Putamen (tissue), 1 donor: ENCODE measurements around the gene CORO2A.

Experiments used
- DNase-seq: peaks from one replicate; pipeline ENCODE4 v3.0.0-alpha.2; 2016; ENCODE audit warnings: low spot score

The CORO2A gene, protein sequence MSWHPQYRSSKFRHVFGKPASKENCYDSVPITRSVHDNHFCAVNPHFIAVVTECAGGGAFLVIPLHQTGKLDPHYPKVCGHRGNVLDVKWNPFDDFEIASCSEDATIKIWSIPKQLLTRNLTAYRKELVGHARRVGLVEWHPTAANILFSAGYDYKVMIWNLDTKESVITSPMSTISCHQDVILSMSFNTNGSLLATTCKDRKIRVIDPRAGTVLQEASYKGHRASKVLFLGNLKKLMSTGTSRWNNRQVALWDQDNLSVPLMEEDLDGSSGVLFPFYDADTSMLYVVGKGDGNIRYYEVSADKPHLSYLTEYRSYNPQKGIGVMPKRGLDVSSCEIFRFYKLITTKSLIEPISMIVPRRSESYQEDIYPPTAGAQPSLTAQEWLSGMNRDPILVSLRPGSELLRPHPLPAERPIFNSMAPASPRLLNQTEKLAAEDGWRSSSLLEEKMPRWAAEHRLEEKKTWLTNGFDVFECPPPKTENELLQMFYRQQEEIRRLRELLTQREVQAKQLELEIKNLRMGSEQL

DNA sequence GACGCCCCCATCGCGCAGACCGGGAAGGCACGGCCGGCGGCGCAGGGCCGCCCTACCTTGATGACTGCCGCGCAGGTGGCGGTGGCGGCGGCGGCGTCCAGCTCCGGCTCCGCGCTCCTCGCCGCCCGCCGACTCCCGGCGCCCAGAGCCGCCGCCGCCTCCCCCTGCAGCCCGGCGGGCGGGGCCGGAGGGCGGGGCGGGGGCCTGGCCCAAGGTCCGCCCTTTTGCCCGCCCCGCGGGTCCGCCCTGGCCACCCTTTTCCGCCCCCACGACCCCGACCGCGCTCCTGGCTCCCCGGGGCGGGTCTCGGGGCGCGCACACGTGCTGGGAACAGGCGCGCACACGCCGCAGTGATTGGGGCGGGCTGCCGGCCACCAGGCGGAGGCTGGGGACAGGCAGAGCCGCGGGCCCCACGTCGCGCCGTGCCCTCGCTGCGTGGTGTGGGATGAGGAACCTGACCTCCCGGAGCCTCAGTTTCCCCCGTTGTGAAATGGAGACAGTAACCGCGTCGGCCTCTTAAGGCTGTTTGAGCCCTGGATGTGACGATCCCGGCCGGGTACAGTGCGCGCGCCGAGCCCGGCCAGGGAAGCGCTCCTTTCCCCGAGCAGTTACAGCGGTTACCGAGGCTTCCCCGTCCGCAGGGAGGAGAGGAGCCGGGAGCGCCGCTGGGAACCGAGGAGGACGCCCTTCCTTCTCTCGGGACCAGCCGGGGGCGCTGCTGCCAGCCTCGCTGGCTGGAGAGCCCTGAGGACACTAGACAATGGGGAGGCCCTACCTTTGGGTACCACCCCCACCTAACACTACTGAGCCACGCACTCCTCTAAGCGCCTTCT lies at the start of gene CORO2A:
Gene CORO2A (minus strand): TSS at position 135 of the 833 bp plus-strand sequence. CDS start 34,977 bp downstream, outside the sequence.
- DNase-seq, result peak; percentile 31

GRCh38 chr9:98241357-98242300 lies 49.2 kb upstream of the CORO2A start:
- DNase-seq, result no peak

DNA sequence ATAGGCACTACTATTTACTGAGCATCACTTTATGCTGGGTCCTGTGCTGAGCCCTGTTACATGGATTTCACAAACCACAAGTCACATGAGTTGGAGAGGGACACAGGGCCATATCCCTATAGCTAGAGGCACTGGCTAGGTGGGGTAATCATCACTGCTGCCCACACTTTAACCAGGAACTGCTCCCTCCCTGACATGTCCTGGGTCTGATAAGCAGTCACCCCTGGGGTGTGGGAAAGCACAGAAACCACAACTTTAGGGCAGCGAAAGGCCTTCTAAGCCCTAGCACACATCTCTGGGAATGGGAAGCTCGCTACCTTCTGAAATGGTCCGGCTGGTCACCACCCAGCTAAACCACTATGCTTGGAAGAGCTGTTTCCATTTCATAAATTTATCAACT lies 48.0 kb upstream of the CORO2A start:
- no peak for DNase-seq

GRCh38 chr9:98236901-98237487 lies 44.6 kb upstream of the CORO2A start:
- DNase-seq, result no peak

- no peak for DNase-seq
Measured at GRCh38 chr9:98235126-98235525, 42.7 kb upstream of the CORO2A start.

GRCh38 chr9:98234245-98234825 lies 41.9 kb upstream of the CORO2A start:
- DNase-seq, result no peak

DNA sequence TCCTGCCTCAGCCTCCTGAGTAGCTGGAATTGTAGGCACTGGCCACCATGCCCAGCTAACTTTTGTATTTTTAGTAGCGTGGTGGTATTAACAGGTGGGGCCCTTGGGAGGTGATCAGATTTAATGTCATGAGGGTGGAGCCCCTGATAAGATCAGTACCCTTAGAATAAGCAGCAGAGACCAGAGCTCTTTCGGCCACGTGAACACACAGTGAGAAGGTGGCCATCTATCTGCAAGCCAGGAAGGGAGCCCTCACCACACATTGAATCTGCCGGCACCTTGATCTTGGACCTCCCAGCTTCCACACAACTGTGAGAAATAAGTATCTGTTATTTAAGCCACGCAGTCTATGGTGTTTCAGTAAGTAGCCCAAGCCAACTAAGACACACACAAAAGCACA lies 40.5 kb upstream of the CORO2A start:
- DNase-seq, result no peak

- no peak for DNase-seq
Measured at GRCh38 chr9:98231770-98232478, 39.5 kb upstream of the CORO2A start.

- DNase-seq, result no peak
Measured at GRCh38 chr9:98230789-98231188, 38.4 kb upstream of the CORO2A start.

DNA sequence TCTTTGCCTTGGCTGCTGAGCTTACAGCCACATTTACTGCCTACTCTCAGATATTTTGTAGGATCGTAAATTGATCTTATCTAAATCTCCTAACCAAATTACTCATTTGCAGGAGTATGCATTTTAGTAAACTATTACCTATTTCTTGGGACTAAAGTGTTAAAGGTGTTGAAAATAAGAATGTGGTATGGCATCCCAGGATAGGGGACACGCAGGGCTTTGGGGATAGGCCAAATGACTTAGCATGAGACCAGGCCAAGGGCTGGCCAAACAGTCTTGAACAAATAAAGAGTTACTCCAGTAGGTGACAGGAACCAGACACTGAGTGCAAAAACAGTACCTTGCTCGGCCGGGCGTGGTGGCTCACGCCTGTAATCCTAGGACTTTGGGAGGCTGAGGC lies 37.9 kb upstream of the CORO2A start:
- DNase-seq, result no peak

GRCh38 chr9:98229620-98230019 lies 37.2 kb upstream of the CORO2A start:
- no peak for DNase-seq

DNA sequence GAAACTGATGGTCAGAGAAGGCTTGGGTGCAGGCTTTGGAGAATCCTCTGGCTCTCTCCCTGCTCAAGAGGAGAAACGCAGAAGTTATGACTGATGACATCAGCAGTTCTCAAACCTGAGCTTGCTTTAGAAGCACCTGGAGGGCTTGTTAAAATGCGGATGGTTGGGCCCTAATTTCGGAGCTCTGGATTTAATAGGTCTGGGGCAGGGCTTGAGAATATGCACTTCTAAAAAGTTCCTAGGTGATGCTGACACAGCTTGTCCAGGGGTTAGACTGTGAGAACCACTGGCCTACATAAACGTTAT lies 36.6 kb upstream of the CORO2A start:
- no peak for DNase-seq

GRCh38 chr9:98228392-98229089 lies 36.1 kb upstream of the CORO2A start:
- DNase-seq, result no peak

- DNase-seq, result no peak
Measured at GRCh38 chr9:98227883-98228282, 35.4 kb upstream of the CORO2A start.

- no peak for DNase-seq
Measured at GRCh38 chr9:98226957-98227356, 34.5 kb upstream of the CORO2A start.

DNA sequence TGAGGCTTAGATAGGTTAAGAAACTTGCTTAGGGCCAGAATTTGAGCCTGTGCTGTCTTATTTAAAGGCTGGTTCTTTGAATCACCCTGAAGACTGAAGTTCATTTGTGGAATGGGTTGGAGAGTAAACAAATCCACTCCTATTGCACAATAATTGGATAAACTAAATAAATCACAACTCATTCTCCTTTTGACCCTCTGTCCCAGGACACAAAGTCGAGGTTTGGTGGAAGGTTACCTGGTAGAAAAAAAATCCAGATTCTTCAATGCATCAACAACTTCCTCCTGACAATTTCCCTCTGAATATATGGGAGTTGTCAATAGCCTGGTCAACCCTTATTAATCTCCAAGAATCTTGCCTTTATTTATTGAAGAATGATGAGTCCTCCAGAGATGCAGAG lies 34.1 kb upstream of the CORO2A start:
- no peak for DNase-seq

- DNase-seq, result no peak
Measured at GRCh38 chr9:98225015-98225442, 32.6 kb upstream of the CORO2A start.

DNA sequence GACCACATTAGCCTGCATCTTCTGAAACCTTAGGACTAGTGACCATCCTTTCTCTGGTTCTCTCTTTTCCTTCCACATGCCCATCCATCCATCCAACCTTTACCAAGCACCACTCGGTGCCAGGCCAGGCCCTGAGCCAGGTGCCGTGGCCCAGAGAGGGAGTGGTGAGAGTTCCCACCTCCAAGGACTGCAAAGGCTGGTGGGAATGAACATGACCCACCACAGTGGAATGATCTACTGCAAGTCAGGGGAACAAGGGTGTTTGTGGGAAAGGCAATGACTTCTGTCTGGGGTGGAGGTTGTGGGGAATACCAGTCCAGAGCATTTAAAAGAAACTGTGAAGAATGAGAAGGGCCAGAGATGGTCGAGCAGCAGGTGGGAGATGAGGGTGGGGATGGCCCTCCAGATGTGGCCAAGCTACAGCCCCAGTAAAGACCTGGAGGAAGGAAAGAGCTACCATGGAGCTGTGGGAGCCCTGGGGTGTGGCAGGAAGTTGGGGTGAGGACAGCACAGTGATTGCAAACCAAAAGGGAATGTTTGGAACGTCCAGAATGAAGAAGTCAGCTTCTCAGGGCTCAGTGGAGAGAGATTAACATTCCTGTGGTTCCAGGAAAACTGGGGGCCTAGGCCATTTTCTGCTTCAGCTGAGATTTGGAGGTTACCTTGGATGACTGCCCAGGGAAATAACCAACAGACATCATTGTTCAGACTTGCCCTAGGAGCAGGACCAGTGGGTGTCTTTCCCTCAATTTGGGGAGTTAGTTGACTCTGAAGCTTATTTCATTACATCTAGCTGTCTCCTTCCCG lies 30.7 kb upstream of the CORO2A start:
- no peak for DNase-seq

DNA sequence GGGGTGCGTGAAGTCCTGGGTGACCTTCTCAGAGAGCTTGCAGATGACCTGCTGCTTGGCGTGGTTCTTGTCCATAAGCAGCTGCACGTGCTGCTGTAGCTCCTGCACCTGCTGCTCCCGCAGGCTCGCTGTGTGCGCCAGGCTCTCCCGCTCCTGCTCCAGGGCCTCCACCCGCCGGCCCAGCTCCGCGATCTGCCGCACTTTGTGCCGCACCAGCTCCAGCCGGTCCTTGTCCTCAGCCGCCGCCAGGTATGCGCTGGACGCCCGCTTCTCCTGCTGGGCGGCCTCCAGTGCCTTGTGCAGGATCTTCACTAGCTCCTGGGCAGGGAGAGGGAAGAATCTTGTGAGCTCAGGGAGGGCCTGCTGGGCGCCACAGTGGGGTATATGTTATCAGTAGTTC lies 28.5 kb upstream of the CORO2A start:
- DNase-seq, result no peak
